Tibial artery (tissue), 4 donors: ENCODE measurements around the gene EEF1A1.
"Not testable (repeated sequence)": the region's sequence is repeated elsewhere in the genome, so short reads cannot be mapped to it uniquely, and the experiment has no call there.

ENCODE experiments used
- DNase-seq, 2 donors: peaks; one replicate each; pipeline ENCODE4 v3.0.0-alpha.2; 2019
- H3K27ac ChIP-seq, 2 donors: fragments of 200-600 bp; sonication (generic) in 1 of 2; 1 replicate in 1 of 2; 2 replicates in 1 of 2; pipeline ENCODE4 v1.5.1; 2018 to 2019; ENCODE audit warnings: mild to moderate bottlenecking in 1 of 2
- H3K27me3 ChIP-seq, 2 donors: fragments of 200-600 bp; sonication (generic) in 1 of 2; one replicate each; pipeline versions ENCODE4 v1.5.1 to v1.6.0; 2016 to 2019
- H3K36me3 ChIP-seq, 3 donors: fragments of 200-600 bp; sonication (generic) in 2 of 3; one replicate each; pipeline ENCODE4 v1.5.1; 2016 to 2019; ENCODE audit warnings: mild to moderate bottlenecking in 2 of 3
- H3K4me1 ChIP-seq, 4 donors: fragments of 200-600 bp; sonication (generic) in 2 of 4; 1 replicate in 3 of 4; 2 replicates in 1 of 4; pipeline ENCODE4 v1.5.1; 2016 to 2019
- H3K4me3 ChIP-seq, 2 donors: fragments of 200-600 bp; sonication (generic) in 1 of 2; 1 replicate in 1 of 2; 2 replicates in 1 of 2; pipeline ENCODE4 v1.5.1; 2018 to 2019; ENCODE audit warnings: mild to moderate bottlenecking in 2 of 2
- H3K9me3 ChIP-seq, 3 donors: fragments of 200-600 bp; sonication (generic) in 1 of 3; one replicate each; pipeline ENCODE4 v1.5.1; 2016 to 2019
- intact Hi-C: fragments of 100-400 bp; cut with DNase I; formaldehyde crosslinking; loops from one replicate; pipeline ENCODE4 v1.15.0; 2023; ENCODE audit warnings: low total_unique reads
- TF ChIP-seq, protein P1 (sequence below), 2 experiments: fragments of 200-600 bp in 1 of 2; fragments of 450-650 bp in 1 of 2; IDR thresholded peaks; one replicate each; pipeline ENCODE4 v1.5.1; 2017 to 2019; ENCODE audit warnings: antibody characterized with exemption in 2 of 2, mild to moderate bottlenecking in 1 of 2, moderate library complexity in 1 of 2

EEF1A1 gene

GRCh38 chr6:73556836-73557235 lies 36.0 kb upstream of the EEF1A1 start:
- Histone ChIP-seq H3K36me3 (no peaks in the 10 kb centered on the region), H3K4me1 (no peaks in the 10 kb centered on the region), H3K9me3 (no peaks in the 10 kb centered on the region), H3K27ac (no peak overlapping the region), H3K4me3 (no peak overlapping the region), H3K27me3 (no peaks in the 10 kb centered on the region)
- intact Hi-C loops = no loop called here
- no peak for DNase-seq
- TF ChIP-seq, protein P1, sequence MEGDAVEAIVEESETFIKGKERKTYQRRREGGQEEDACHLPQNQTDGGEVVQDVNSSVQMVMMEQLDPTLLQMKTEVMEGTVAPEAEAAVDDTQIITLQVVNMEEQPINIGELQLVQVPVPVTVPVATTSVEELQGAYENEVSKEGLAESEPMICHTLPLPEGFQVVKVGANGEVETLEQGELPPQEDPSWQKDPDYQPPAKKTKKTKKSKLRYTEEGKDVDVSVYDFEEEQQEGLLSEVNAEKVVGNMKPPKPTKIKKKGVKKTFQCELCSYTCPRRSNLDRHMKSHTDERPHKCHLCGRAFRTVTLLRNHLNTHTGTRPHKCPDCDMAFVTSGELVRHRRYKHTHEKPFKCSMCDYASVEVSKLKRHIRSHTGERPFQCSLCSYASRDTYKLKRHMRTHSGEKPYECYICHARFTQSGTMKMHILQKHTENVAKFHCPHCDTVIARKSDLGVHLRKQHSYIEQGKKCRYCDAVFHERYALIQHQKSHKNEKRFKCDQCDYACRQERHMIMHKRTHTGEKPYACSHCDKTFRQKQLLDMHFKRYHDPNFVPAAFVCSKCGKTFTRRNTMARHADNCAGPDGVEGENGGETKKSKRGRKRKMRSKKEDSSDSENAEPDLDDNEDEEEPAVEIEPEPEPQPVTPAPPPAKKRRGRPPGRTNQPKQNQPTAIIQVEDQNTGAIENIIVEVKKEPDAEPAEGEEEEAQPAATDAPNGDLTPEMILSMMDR (IDR thresholded peaks at IDR 0.05) = no peak

DNA sequence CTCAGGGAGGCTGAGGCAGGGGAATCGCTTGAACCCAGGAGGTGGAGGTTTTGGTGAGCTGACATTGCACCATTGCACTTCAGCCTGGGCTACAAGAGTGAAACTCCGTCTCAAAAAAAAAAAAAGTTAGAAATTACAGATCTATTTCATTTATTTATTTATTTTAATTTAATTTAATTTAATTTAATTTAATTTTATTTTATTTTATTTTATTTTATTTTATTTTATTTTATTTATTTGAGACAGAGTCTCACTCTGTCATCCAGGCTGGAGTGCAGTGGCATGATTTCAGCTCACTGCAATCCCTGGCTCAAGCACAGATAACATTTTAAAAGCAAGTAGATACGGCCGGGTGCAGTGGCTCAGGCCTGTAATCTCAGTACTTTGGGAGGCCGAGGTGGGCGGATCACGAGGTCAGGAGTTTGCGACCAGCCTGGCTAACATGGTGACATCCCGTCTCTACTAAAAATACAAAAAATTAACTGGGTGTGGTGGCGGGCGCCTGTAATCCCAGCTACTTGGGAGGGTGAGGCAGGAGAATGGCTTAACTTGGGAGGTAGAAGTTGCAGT lies 34.6 kb upstream of the EEF1A1 start:
- H3K4me1 ChIP-seq, H3K27me3 ChIP-seq, intact Hi-C loops, DNase-seq, H3K4me3 ChIP-seq, H3K9me3 ChIP-seq, H3K36me3 ChIP-seq, H3K27ac ChIP-seq: not testable (repeated sequence)

GRCh38 chr6:73551115-73551514 lies 30.3 kb upstream of the EEF1A1 start:
- H3K27ac ChIP-seq, intact Hi-C loops, H3K36me3 ChIP-seq: not testable (repeated sequence)

DNA sequence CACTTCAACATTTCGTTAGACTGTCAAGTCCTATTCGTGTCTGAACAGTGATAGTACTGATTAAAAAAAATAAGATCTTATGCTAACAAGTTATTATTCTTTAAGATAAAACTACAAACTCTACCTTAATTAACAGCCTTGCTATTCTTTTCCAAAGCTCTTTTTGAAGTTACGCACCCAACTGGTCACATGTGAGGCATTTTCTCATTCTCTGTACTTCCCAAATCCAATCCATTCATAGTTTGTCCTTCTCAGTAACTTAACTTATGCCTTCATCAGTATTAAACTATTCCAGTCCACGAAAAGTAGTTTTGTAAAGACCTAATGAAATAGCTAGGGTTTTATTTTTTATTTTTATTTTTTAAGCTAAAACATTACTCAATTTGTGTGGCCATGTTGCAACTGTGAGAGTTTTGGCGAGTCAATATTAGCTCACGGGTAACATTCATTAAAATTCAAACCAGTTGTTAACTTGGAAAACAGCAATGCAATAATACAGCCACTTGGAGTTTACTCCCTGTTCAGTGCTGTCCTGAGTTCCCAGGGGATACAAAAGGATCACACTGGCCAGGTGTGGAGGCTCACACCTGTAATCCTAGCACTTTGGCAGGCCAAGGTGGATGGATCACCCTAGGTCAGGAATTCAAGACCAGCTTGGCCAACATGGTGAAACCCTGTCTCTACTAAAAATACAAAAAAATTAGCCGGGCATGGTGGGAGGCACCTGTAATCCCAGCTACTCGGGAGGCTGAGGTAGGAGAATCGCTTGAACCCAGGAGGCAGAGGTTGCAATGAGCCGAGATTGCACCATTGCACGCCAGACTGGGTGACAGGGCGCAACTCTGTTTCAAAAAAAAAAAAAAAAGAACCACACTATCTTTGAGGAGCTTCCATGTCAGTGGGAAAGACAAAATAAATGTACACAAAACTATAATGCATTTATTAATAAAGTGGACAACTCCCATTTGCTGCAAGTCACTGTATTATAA lies 27.9 kb upstream of the EEF1A1 start:
- intact Hi-C loops = no loop called here
- no peak overlapping the region for H3K4me3 ChIP-seq

More at GRCh38 chr6:73551115-73551514, 30.3 kb upstream of the EEF1A1 start:
- not testable (repeated sequence) for H3K9me3 ChIP-seq, H3K4me1 ChIP-seq, DNase-seq, H3K27me3 ChIP-seq, H3K4me3 ChIP-seq

DNA sequence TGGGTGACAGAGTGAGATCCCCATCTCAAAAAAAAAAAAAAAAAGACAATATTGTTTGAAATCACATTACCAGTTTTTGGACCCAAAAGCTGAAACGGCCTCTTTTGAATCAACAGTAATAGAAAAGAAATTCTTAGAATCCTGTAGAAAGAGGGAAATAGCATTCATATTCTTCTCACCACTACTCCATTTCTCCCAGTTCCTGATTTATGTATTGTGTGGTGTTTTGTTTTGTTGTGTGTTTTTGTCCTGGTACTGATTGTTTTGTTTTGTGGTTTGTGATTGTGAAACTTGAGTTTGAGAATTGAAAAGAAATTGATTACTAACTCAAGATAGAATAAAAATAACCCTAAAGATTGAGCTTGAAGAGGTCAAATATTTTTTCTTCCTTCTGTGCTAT lies 26.2 kb upstream of the EEF1A1 start:
- TF ChIP-seq, protein P1 (IDR thresholded peaks at IDR 0.05) = no peak
- H3K4me1 ChIP-seq = no peaks in the 10 kb centered on the region
- DNase-seq = no peak
- no peak overlapping the region for H3K27ac ChIP-seq
- no peak overlapping the region for H3K4me3 ChIP-seq
- H3K36me3 ChIP-seq = no peaks in the 10 kb centered on the region
- no peaks in the 10 kb centered on the region for H3K27me3 ChIP-seq
- intact Hi-C loops = no loop called here
- no peaks in the 10 kb centered on the region for H3K9me3 ChIP-seq

More for the DNA sequence above, 27.9 kb upstream of the EEF1A1 start:
- H3K27ac ChIP-seq = no peak overlapping the region
- no peak for DNase-seq
- H3K9me3 ChIP-seq = no peaks in the 10 kb centered on the region
- TF ChIP-seq, protein P1 (IDR thresholded peaks at IDR 0.05) = no peak
- no peaks in the 10 kb centered on the region for H3K4me1 ChIP-seq
- H3K36me3 ChIP-seq = no peaks in the 10 kb centered on the region
- no peaks in the 10 kb centered on the region for H3K27me3 ChIP-seq

GRCh38 chr6:73542891-73543290 lies 22.1 kb upstream of the EEF1A1 start:
- no peaks in the 10 kb centered on the region for H3K27me3 ChIP-seq
- intact Hi-C loops = no loop called here
- H3K36me3 ChIP-seq = no peaks in the 10 kb centered on the region
- H3K4me3 ChIP-seq = no peak overlapping the region
- H3K27ac ChIP-seq = no peak overlapping the region
- H3K4me1 ChIP-seq = no peaks in the 10 kb centered on the region
- H3K9me3 ChIP-seq = no peaks in the 10 kb centered on the region
- DNase-seq = no peak
- TF ChIP-seq, protein P1 (IDR thresholded peaks at IDR 0.05) = no peak

DNA sequence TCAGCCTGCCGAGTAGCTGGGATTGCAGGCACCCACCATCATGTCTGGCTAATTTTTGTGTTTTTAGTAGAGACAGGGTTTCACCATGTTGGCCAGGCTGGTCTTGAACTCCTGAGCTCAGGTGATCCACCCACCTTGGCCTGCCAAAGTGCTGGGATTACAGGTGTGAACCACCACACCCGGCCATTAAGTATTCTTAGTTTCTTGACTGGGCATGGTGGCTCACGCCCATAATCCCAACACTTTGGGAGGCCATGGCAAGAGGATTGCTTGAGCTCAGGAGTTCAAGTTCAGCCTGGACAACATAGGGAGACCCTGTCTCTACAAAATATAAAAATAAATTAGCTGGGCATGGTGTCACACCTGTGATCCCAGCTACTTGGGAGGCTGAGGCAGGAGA lies 21.6 kb upstream of the EEF1A1 start:
- H3K27me3 ChIP-seq, H3K27ac ChIP-seq, H3K9me3 ChIP-seq, intact Hi-C loops, H3K36me3 ChIP-seq, H3K4me1 ChIP-seq, DNase-seq, H3K4me3 ChIP-seq: not testable (repeated sequence)
